Panc1 (cell line): ENCODE measurements around the gene FAM117A. TPM values are rescaled to one million over a fixed set of nuclear protein-coding genes. Genes with fewer than 3 reads are reported as not detected.

Experiments used
- ATAC-seq: fragments of 200-7000 bp; cut with Tn5 transposase; 2 replicates; pipeline ENCODE4 v1.9.1; 2020; ENCODE audit warnings: mild to moderate bottlenecking, moderate library complexity
- Bru-seq: library from RNA; stranded (reverse); fragments of 400-500 nt; gene quantifications from one replicate; lab custom pipeline; 2021; lab: Mats Ljungman, UMichigan
- BruChase-seq, 2 experiments: library from RNA; stranded (reverse); fragments of 400-500 nt; gene quantifications; one replicate each; lab custom pipeline; 2021; lab: Mats Ljungman, UMichigan
- BruUV-seq: library from RNA; stranded (reverse); fragments of 400-500 nt; replicated peaks from 2 replicates; lab custom pipeline; 2021; lab: Mats Ljungman, UMichigan
- CTCF ChIA-PET: fragments of 300-600 bp; sonication (Branson Sonifier 250); formaldehyde crosslinking; loops from one replicate; lab custom pipeline; 2022; ENCODE audit warnings: antibody characterized with exemption; lab: Charles Lee
- POLR2A ChIA-PET: fragments of 300-600 bp; sonication (Branson Sonifier 250); formaldehyde crosslinking; loops from one replicate; lab custom pipeline; 2022; ENCODE audit warnings: antibody characterized with exemption; lab: Charles Lee
- DNase-seq: peaks from one replicate; pipeline ENCODE4 v3.0.0-alpha.2; 2010; ENCODE audit warnings: low read depth, low spot score
- H3K27ac ChIP-seq: 2 replicates; pipeline ENCODE4 v1.5.1; 2011; ENCODE audit warnings: mild to moderate bottlenecking, low read length, inconsistent platforms
- H3K27me3 ChIP-seq: fragments of 200-500 bp; sonication (Bioruptor generic); 2 replicates; pipeline ENCODE4 v1.6.0; 2014; ENCODE audit warnings: low read length, inconsistent platforms; ENCODE audit not compliant: control insufficient read depth, insufficient read depth
- H3K36me3 ChIP-seq: fragments of 200-500 bp; sonication (Bioruptor generic); 2 replicates; pipeline ENCODE4 v1.5.1; 2014; ENCODE audit warnings: inconsistent platforms, mild to moderate bottlenecking, low read length, moderate library complexity; ENCODE audit not compliant: control insufficient read depth, insufficient read depth
- H3K4me1 ChIP-seq: 2 replicates; pipeline ENCODE4 v1.5.1; 2011; ENCODE audit warnings: inconsistent platforms, mild to moderate bottlenecking, low read length, moderate library complexity; ENCODE audit not compliant: control insufficient read depth, insufficient read depth
- H3K4me3 ChIP-seq, 2 experiments: 2 replicates each; pipeline ENCODE4 v1.5.1; 2011 to 2012; ENCODE audit warnings: low read depth in 2 of 2, low read length in 2 of 2, mild to moderate bottlenecking in 2 of 2, inconsistent platforms in 1 of 2, moderate library complexity in 1 of 2
- H3K9me3 ChIP-seq: fragments of 200-500 bp; sonication (Bioruptor generic); 2 replicates; pipeline ENCODE4 v1.5.1; 2014; ENCODE audit warnings: low read depth, mild to moderate bottlenecking, inconsistent platforms, low read length, moderate library complexity; ENCODE audit not compliant: control insufficient read depth, insufficient read depth
- CTCF ChIP-seq: fragments of 450-650 bp; IDR thresholded peaks from 2 replicates; pipeline ENCODE4 v1.5.1; 2017; ENCODE audit warnings: mild to moderate bottlenecking
- POLR2AphosphoS5 ChIP-seq: IDR thresholded peaks from 2 replicates; pipeline ENCODE4 v1.6.1; 2012; ENCODE audit warnings: mild to moderate bottlenecking, low read depth, low read length, moderate library complexity
- REST ChIP-seq, 2 experiments: IDR thresholded peaks; 2 replicates each; pipeline ENCODE4 v1.6.1; 2011 to 2012; ENCODE audit warnings: low read depth in 2 of 2, control low read depth in 1 of 2, low read length in 1 of 2, mild to moderate bottlenecking in 1 of 2, moderate library complexity in 1 of 2; ENCODE audit not compliant: insufficient read depth in 1 of 2
- SIN3A ChIP-seq: IDR thresholded peaks from 2 replicates; pipeline ENCODE4 v1.6.1; 2012; ENCODE audit warnings: low read depth, mild to moderate bottlenecking, low read length, moderate library complexity, borderline replicate concordance; ENCODE audit not compliant: insufficient read depth
- TCF7L2 ChIP-seq: IDR thresholded peaks from 2 replicates; pipeline ENCODE4 v1.6.1; 2011; ENCODE audit warnings: mild to moderate bottlenecking, low read depth, low read length, inconsistent platforms
- in situ Hi-C: cut with HindIII; loops from 2 replicates; pipeline ENCODE4 v1.10.0; 2016; ENCODE audit warnings: low sequenced_read_pairs, low pct_unique_long_range_greater_than_20kb
- intact Hi-C: fragments of 100-400 bp; cut with micrococcal nuclease; formaldehyde crosslinking; loops from one replicate; pipeline ENCODE4 v1.10.0; 2022; ENCODE audit not compliant: unreplicated experiment
- long read RNA-seq: library from polyadenylated mRNA; unstranded; transcript quantifications from one replicate; pipeline ENCODE4 v2.0.0, GENCODE V29; 2021; ENCODE audit not compliant: unreplicated experiment
- polyA plus RNA-seq: library from polyadenylated mRNA; unstranded; fragments of >200 nt; gene quantifications from one replicate; pipeline ENCODE4 v1.2.1, GENCODE V29; 2012; ENCODE audit warnings: missing spikeins; ENCODE audit not compliant: insufficient read length
- total RNA-seq: library from RNA; stranded (reverse); gene quantifications from one replicate; pipeline ENCODE4 v1.2.1, GENCODE V29; 2021; ENCODE audit not compliant: unreplicated experiment

Gene FAM117A
- total RNA-seq, result 8.0 TPM
- 13.0 TPM for polyA plus RNA-seq
- percentile 51 among the genes with signal in this experiment for Bru-seq, nascent RNA
- percentile 50 among the genes with signal in this experiment for BruChase-seq, experiment 1, labeled RNA remaining after a 2-hour chase
- percentile 49 among the genes with signal in this experiment for BruChase-seq, experiment 2, labeled RNA remaining after a 6-hour chase
- long read RNA-seq, partial matches to known transcripts, result 3 of 4 reads
- long read RNA-seq, other reads (novel, unspliced or antisense), result 0 of 4 reads

- ATAC-seq, result peak; percentile 98
- Histone ChIP-seq H3K9me3 (no peaks in the 10 kb centered on the region), H3K27me3 (peaks cover 21% of the 10 kb centered on the region; the same call in 1 of the 2 replicates), H3K4me1 (peaks cover 11% of the 10 kb centered on the region), H3K36me3 (peaks cover 3% of the 10 kb centered on the region; the same call in 1 of the 2 replicates), H3K4me3 (peak within 1 kb of the TSS; percentile 64 to 69), H3K27ac (peak within 1 kb of the TSS; percentile 58)
- BruUV-seq, result no TSS peak
- ChIA-PET CTCF (interaction anchor here (0.6 kb wide), 3 partner anchors 100 to 953 kb away, joined by 4 to 7 read pairs (median 4); no protein-coding TSS in a partner anchor), POLR2A (interaction anchor here (0.6 to 0.9 kb wide), 2 partner anchors 10 to 24 kb away, joined by 3 to 8 read pairs; no protein-coding TSS in a partner anchor)
- TF ChIP-seq TCF7L2, result no peak
- TF ChIP-seq SIN3A, result no peak
- no peak for TF ChIP-seq REST (IDR thresholded peaks at IDR 0.05; ENCODE audit: insufficient read depth in 1 of 2, low read depth in 2 of 2, low read length in 1 of 2)
- no peak for TF ChIP-seq CTCF
- TF ChIP-seq POLR2AphosphoS5, result no peak
- intact Hi-C loops (no loop called here), in situ Hi-C loops (no loop called here)
- DNase-seq, result peak; percentile 67
These were observed at the start of gene FAM117A for GRCh38 chr17:49763735-49764558. TSS of gene FAM117A (minus strand) at chr17:49764131. CDS start at chr17:49764087, 44 bp downstream.

- POLR2A ChIA-PET, result no interaction called here
- no peaks in the 10 kb centered on the region for H3K4me1 ChIP-seq
- BruUV-seq, result no TSS peak
- CTCF ChIA-PET, result no interaction called here
- ATAC-seq (no peak), DNase-seq (no peak)
- in situ Hi-C loops (no loop called here), intact Hi-C loops (no loop called here)
- peaks cover 28% of the 10 kb centered on the region for H3K36me3 ChIP-seq
- no peak overlapping the region for H3K4me3 ChIP-seq
- no peaks in the 10 kb centered on the region for H3K9me3 ChIP-seq
- no peak overlapping the region for H3K27ac ChIP-seq
- no peak for TF ChIP-seq CTCF
- TF ChIP-seq REST (IDR thresholded peaks at IDR 0.05; ENCODE audit: insufficient read depth in 1 of 2, low read depth in 2 of 2, low read length in 1 of 2), result no peak
- no peak for TF ChIP-seq SIN3A
- no peak for TF ChIP-seq POLR2AphosphoS5
- TF ChIP-seq TCF7L2, result no peak
- H3K27me3 ChIP-seq, result no peaks in the 10 kb centered on the region
These were observed 45.1 kb upstream of the FAM117A start for GRCh38 chr17:49809056-49809455.
